SK-N-SH treated with all-trans-retinoic acid at 6 μM for 48 hours (cell line): Measurements from ENCODE around the gene FPR1.

Source experiments
- ATAC-seq: fragments of 200-7000 bp; cut with Tn5 transposase; 3 replicates; pipeline ENCODE4 v1.9.1; 2020; ENCODE audit warnings: mild to moderate bottlenecking, moderate library complexity
- BACH2 ChIP-seq: fragments of 250-450 bp; sonication (Bioruptor Pico); IDR thresholded peaks from 2 replicates; pipeline ENCODE4 v1.9.0; 2021; ENCODE audit warnings: mild to moderate bottlenecking, borderline replicate concordance
- CREB5 ChIP-seq: fragments of 250-450 bp; sonication (Bioruptor Pico); IDR thresholded peaks from 2 replicates; pipeline ENCODE4 v1.5.1; 2020; ENCODE audit warnings: low read depth, mild to moderate bottlenecking, moderate library complexity
- ESRRG ChIP-seq: fragments of 250-450 bp; sonication (Bioruptor Pico); IDR thresholded peaks from 2 replicates; pipeline ENCODE4 v1.6.1; 2021; ENCODE audit warnings: mild to moderate bottlenecking
- GLIS3 ChIP-seq: fragments of 250-450 bp; sonication (Bioruptor Pico); IDR thresholded peaks from 2 replicates; pipeline ENCODE4 v1.5.0; 2020; ENCODE audit warnings: mild to moderate bottlenecking, moderate library complexity
- ISL1 ChIP-seq: fragments of 250-450 bp; sonication (Bioruptor Pico); IDR thresholded peaks from 2 replicates; pipeline ENCODE4 v2.1.2; 2022; ENCODE audit warnings: mild to moderate bottlenecking, moderate library complexity
- OSR1 ChIP-seq: fragments of 250-450 bp; sonication (Bioruptor Pico); IDR thresholded peaks from 2 replicates; pipeline ENCODE4 v1.8.0; 2022; ENCODE audit warnings: moderate library complexity, mild to moderate bottlenecking, inconsistent platforms
- PATZ1 ChIP-seq: fragments of 250-450 bp; sonication (Bioruptor Pico); IDR thresholded peaks from 2 replicates; pipeline ENCODE4 v1.8.0; 2020; ENCODE audit warnings: mild to moderate bottlenecking, moderate library complexity, borderline replicate concordance
- POU6F1 ChIP-seq: fragments of 250-450 bp; sonication (Bioruptor Pico); IDR thresholded peaks from 2 replicates; pipeline ENCODE4 v1.8.0; 2021; ENCODE audit warnings: low read depth, mild to moderate bottlenecking, moderate library complexity, borderline replicate concordance
- PPARA ChIP-seq: fragments of 250-450 bp; sonication (Bioruptor Pico); IDR thresholded peaks from 2 replicates; pipeline ENCODE4 v1.5.0; 2020; ENCODE audit warnings: mild to moderate bottlenecking, borderline replicate concordance
- RARB ChIP-seq: fragments of 250-450 bp; sonication (Bioruptor Pico); IDR thresholded peaks from 2 replicates; pipeline ENCODE4 v1.8.0; 2021; ENCODE audit warnings: mild to moderate bottlenecking, moderate library complexity
- TCF4 ChIP-seq: fragments of 250-450 bp; sonication (Bioruptor Pico); IDR thresholded peaks from 2 replicates; pipeline ENCODE4 v1.8.0; 2021; ENCODE audit warnings: mild to moderate bottlenecking, moderate library complexity, borderline replicate concordance
- TOX ChIP-seq: fragments of 250-450 bp; sonication (Bioruptor Pico); IDR thresholded peaks from 2 replicates; pipeline ENCODE4 v1.8.0; 2021; ENCODE audit warnings: mild to moderate bottlenecking, moderate library complexity, borderline replicate concordance
- TSHZ2 ChIP-seq: fragments of 250-450 bp; sonication (Bioruptor Pico); IDR thresholded peaks from 2 replicates; pipeline ENCODE4 v1.5.0; 2020; ENCODE audit warnings: mild to moderate bottlenecking, moderate library complexity
- ZC3H10 ChIP-seq: fragments of 250-450 bp; sonication (Bioruptor Pico); IDR thresholded peaks from 2 replicates; pipeline ENCODE4 v1.5.1; 2021; ENCODE audit warnings: mild to moderate bottlenecking, moderate library complexity
- ZNF70 ChIP-seq: fragments of 450-650 bp; formaldehyde crosslinking; IDR thresholded peaks from 2 replicates; pipeline ENCODE4 v1.5.0; 2020; ENCODE audit warnings: mild to moderate bottlenecking, moderate library complexity
- ZNF8 ChIP-seq: fragments of 450-650 bp; formaldehyde crosslinking; IDR thresholded peaks from 2 replicates; pipeline ENCODE4 v1.5.0; 2020; ENCODE audit warnings: mild to moderate bottlenecking, moderate library complexity

FPR1 gene

GRCh38 chr19:51797480-51797879, 45.8 kb upstream of the FPR1 start:
- ATAC-seq, result no peak
- no peak for TF ChIP-seq PATZ1 (CRISPR knock-in tag)
- no peak for TF ChIP-seq GLIS3 (CRISPR knock-in tag)
- no peak for TF ChIP-seq ZNF8
- TF ChIP-seq TSHZ2, result no peak
- no peak for TF ChIP-seq ISL1 (CRISPR knock-in tag)
- no peak for TF ChIP-seq OSR1 (CRISPR knock-in tag)

- ATAC-seq, result no peak
- TF ChIP-seq OSR1 (CRISPR knock-in tag), result no peak
- no peak for TF ChIP-seq BACH2 (CRISPR knock-in tag)
- no peak for TF ChIP-seq PATZ1 (CRISPR knock-in tag)
- TF ChIP-seq CREB5 (CRISPR knock-in tag), result no peak
- no peak for TF ChIP-seq POU6F1 (CRISPR knock-in tag)
- no peak for TF ChIP-seq GLIS3 (CRISPR knock-in tag)
- no peak for TF ChIP-seq ESRRG (CRISPR knock-in tag)
- TF ChIP-seq ZNF70 (CRISPR knock-in tag), result no peak
- no peak for TF ChIP-seq RARB (CRISPR knock-in tag)
- no peak for TF ChIP-seq TCF4
Observed at GRCh38 chr19:51796195-51796679, 44.6 kb upstream of the FPR1 start.

GRCh38 chr19:51794885-51795490, 43.3 kb upstream of the FPR1 start, which contains the start of gene FPR3:
Gene FPR3 (plus strand): TSS chr19:51795157. CDS start chr19:51823749, 28,592 bp downstream.
- no peak for ATAC-seq
- TF ChIP-seq POU6F1 (CRISPR knock-in tag) (no peak), PPARA (CRISPR knock-in tag) (no peak), TOX (CRISPR knock-in tag) (no peak), GLIS3 (CRISPR knock-in tag) (no peak), PATZ1 (CRISPR knock-in tag) (no peak), TSHZ2 (no peak), ZC3H10 (CRISPR knock-in tag) (no peak)
